Endometrium (tissue), 2 donors: ENCODE results near the gene NMB.
"Not testable (repeated sequence)": the region's sequence is repeated elsewhere in the genome, so short reads cannot be mapped to it uniquely, and the experiment has no call there.

Source experiments
- FAIRE-seq: peaks from 2 replicates; lab custom pipeline; 2012; peaks lifted over from hg19 to GRCh38; lab: Jason Lieb, UNC
- donor health status: control.
- donor health status: control.

NMB gene

GRCh38 chr15:84658080-84658787 is at the start of gene NMB:
Gene NMB, minus strand, starts transcription at chr15:84658199. Its CDS starts 47 bp downstream, at chr15:84658152.
- FAIRE-seq, result no peak

GRCh38 chr15:84703808-84704207 is 45.8 kb upstream of the NMB start:
- no peak for FAIRE-seq

- FAIRE-seq, result no peak
These were observed 45.0 kb upstream of the NMB start for GRCh38 chr15:84702961-84703482.

GRCh38 chr15:84699538-84700191 is 41.7 kb upstream of the NMB start:
- no peak for FAIRE-seq

- FAIRE-seq, result no peak
These were observed 39.4 kb upstream of the NMB start for GRCh38 chr15:84697236-84697990.

GRCh38 chr15:84696757-84697156 is 38.8 kb upstream of the NMB start:
- no peak for FAIRE-seq

GRCh38 chr15:84690342-84690741 is 32.3 kb upstream of the NMB start:
- FAIRE-seq, result no peak

- no peak for FAIRE-seq
These were observed 31.9 kb upstream of the NMB start for GRCh38 chr15:84689858-84690257.

GRCh38 chr15:84686446-84686845 is 28.4 kb upstream of the NMB start:
- not testable (repeated sequence) for FAIRE-seq

GRCh38 chr15:84685304-84685703 is 27.3 kb upstream of the NMB start:
- no peak for FAIRE-seq

- FAIRE-seq, result no peak
These were observed 26.1 kb upstream of the NMB start for GRCh38 chr15:84684092-84684491.

- no peak for FAIRE-seq
These were observed 23.8 kb upstream of the NMB start for GRCh38 chr15:84681831-84682230.

GRCh38 chr15:84671211-84671610 is 13.2 kb upstream of the NMB start:
- FAIRE-seq, result no peak

- no peak for FAIRE-seq
These were observed 11.7 kb upstream of the NMB start for GRCh38 chr15:84669726-84670125.

GRCh38 chr15:84668221-84668982 is 10.4 kb upstream of the NMB start:
- no peak for FAIRE-seq

GRCh38 chr15:84666373-84666772 is 8.4 kb upstream of the NMB start:
- FAIRE-seq, result no peak

GRCh38 chr15:84661001-84661400 is 3.0 kb upstream of the NMB start:
- no peak for FAIRE-seq

GRCh38 chr15:84659904-84660781 is 2.1 kb upstream of the NMB start:
- no peak for FAIRE-seq

- no peak for FAIRE-seq
These were observed 901 bp upstream of the NMB start for GRCh38 chr15:84658788-84659411.

GRCh38 chr15:84657748-84658079 is 285 bp downstream of the NMB start:
- no peak for FAIRE-seq

GRCh38 chr15:84656972-84657371 is 1.0 kb downstream of the NMB start:
- no peak for FAIRE-seq
